Measurements from ENCODE around the gene DCST1. TPM values are rescaled to one million over a fixed set of nuclear protein-coding genes. Genes with fewer than 3 reads are reported as not detected.

The DCST1 gene
- total RNA-seq, 4 donors from 2014 or later, result 0.21 to 3.5 (median 0.90) TPM; not detected in 1

DNA sequence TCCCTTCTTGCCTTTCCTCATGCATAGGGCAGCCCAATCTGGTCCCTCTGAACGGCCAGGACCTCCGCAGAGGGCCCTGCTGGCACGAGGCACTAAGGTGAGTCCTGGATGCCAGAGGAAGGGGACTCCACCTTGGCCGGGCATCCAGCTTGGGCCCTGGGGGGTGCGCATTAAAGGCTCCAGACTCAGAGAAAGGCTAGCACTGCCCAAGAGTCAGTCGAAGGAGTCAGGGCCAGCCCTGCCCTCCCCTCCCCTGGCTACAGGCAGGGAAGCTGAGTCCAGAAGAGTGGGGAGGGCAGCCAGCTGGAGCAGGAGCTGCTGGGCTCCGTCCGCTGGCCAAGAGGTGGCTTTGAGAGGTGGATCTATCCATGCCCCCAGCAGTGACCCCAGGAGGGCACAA, 27.1 kb downstream of the DCST1 start:
- DNase-seq (ENCODE audit: low spot score in 2 of 2), result no peak
- no peaks in the 10 kb centered on the region for H3K27me3 ChIP-seq
- TF ChIP-seq POLR2A (IDR thresholded peaks at IDR 0.05), result no peak
- TF ChIP-seq, protein P1, sequence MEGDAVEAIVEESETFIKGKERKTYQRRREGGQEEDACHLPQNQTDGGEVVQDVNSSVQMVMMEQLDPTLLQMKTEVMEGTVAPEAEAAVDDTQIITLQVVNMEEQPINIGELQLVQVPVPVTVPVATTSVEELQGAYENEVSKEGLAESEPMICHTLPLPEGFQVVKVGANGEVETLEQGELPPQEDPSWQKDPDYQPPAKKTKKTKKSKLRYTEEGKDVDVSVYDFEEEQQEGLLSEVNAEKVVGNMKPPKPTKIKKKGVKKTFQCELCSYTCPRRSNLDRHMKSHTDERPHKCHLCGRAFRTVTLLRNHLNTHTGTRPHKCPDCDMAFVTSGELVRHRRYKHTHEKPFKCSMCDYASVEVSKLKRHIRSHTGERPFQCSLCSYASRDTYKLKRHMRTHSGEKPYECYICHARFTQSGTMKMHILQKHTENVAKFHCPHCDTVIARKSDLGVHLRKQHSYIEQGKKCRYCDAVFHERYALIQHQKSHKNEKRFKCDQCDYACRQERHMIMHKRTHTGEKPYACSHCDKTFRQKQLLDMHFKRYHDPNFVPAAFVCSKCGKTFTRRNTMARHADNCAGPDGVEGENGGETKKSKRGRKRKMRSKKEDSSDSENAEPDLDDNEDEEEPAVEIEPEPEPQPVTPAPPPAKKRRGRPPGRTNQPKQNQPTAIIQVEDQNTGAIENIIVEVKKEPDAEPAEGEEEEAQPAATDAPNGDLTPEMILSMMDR (IDR thresholded peaks at IDR 0.05), result no peak
- TF ChIP-seq EP300 (IDR thresholded peaks at IDR 0.05), result no peak
- peaks cover 3 to 57% (median 3%) of the 10 kb centered on the region in 3 donors for H3K36me3 ChIP-seq
- no peaks in the 10 kb centered on the region for H3K9me3 ChIP-seq
- H3K4me3 ChIP-seq, result no peak overlapping the region
- peaks cover 0 to 38% (median 23%) of the 10 kb centered on the region in 4 donors for H3K4me1 ChIP-seq
- H3K27ac ChIP-seq, result no peak overlapping the region
- 69 to 72% methylated on average over 8 of the region's 8 CpGs for WGBS, 2 donors

DNA sequence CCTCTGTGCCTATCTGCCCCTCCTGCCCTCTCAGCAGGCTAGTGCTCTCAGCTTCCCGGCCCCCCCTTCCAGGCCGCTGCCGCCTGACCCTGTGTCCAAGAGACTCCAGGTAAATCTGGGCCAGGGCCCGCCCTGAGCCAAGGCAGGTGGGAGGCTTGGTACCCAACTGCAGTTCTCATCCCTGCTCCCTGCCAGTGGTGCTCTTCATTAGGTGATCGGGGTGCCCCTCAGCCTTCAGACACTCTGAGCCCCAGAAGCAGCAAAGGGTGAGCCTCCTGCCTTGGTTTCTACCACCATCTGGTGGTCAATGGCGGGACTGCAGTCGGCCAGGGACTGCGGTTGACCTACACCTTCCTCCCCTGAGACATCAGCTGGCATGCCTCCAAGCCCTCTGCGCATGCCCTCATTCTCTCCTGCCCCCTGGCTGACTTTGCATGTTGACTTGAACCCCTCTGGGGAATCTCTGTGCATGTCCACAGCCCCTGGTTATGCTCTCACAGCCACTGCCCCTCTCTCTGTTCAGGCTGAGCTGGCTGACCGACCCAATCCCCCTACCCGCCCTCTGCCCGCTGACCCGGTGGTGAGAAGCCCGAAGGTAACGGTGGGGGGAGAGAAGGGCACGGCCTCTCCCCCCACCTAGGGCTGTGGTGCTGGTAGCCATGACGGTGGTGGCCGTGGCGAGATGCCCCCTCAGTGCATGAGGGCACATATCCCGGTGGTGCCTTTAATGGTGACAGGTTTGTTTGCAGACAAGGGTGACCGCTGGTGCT, 27.9 kb downstream of the DCST1 start:
- Histone ChIP-seq H3K4me3 (no peak overlapping the region), H3K27ac (no peak overlapping the region), H3K36me3 (peaks cover 0 to 49% (median 0%) of the 10 kb centered on the region in 3 donors), H3K27me3 (no peaks in the 10 kb centered on the region), H3K4me1 (peaks cover 0 to 38% (median 23%) of the 10 kb centered on the region in 4 donors), H3K9me3 (no peaks in the 10 kb centered on the region)
- DNase-seq (ENCODE audit: low spot score in 2 of 2), result peak; percentile 88 to 96
- TF ChIP-seq, protein P1 (IDR thresholded peaks at IDR 0.05), result peak; percentile 98 to 100 (median 99)
- TF ChIP-seq EP300 (IDR thresholded peaks at IDR 0.05), result peak in 1 of 2 donors; percentile 47
- TF ChIP-seq POLR2A (IDR thresholded peaks at IDR 0.05), result no peak
- 29 to 39% methylated on average over 16 to 21 of the region's 21 CpGs for WGBS, 2 donors

DNA sequence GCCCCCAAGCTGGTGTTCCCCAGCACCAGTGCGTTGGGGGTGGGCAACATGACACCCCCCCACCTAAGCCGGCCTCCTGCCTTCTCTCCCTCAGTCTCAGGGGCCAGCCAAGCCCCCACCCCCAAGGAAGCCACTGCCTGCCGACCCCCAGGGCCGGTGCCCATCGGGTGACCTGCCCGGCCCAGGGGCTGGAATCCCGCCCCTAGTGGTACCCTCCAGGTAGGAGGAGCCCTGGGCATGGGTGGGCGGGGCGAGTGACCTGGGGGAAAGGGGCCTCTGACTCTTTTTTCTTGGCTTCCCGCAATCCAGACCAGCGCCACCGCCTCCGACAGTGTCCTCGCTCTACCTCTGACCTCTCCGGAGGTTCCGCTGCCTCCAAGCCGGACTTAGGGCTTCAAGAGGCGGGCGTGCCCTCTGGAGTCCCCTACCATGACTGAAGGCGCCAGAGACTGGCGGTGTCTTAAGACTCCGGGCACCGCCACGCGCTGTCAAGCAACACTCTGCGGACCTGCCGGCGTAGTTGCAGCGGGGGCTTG, 28.6 kb downstream of the DCST1 start:
- 35 to 48% methylated on average over 25 to 26 of the region's 29 CpGs for WGBS, 2 donors
- Histone ChIP-seq H3K9me3 (no peaks in the 10 kb centered on the region), H3K36me3 (peaks cover 0 to 44% (median 0%) of the 10 kb centered on the region in 3 donors), H3K4me1 (peaks cover 0 to 38% (median 23%) of the 10 kb centered on the region in 4 donors), H3K27ac (no peak overlapping the region), H3K27me3 (no peaks in the 10 kb centered on the region), H3K4me3 (peak overlapping the region in 1 of 4 donors; percentile 71)
- DNase-seq (ENCODE audit: low spot score in 2 of 2), result no peak
- TF ChIP-seq, protein P1 (IDR thresholded peaks at IDR 0.05), result no peak
- TF ChIP-seq EP300 (IDR thresholded peaks at IDR 0.05) (no peak), POLR2A (IDR thresholded peaks at IDR 0.05) (no peak)

- H3K27ac ChIP-seq, result peak overlapping the region in 2 of 4 donors; percentile 80 to 85
- no peaks in the 10 kb centered on the region for H3K9me3 ChIP-seq
- H3K4me1 ChIP-seq, result peaks cover 0 to 38% (median 23%) of the 10 kb centered on the region in 4 donors
- peaks cover 0 to 41% (median 0%) of the 10 kb centered on the region in 3 donors for H3K36me3 ChIP-seq
- peak overlapping the region; percentile 47 to 84 (median 75) for H3K4me3 ChIP-seq
- H3K27me3 ChIP-seq, result no peaks in the 10 kb centered on the region
- peak in 1 of 2 donors; percentile 60 for DNase-seq (ENCODE audit: low spot score in 2 of 2)
- no peak for TF ChIP-seq EP300 (IDR thresholded peaks at IDR 0.05)
- TF ChIP-seq, protein P1 (IDR thresholded peaks at IDR 0.05), result peak; percentile 63 to 77 (median 70)
- WGBS, 2 donors, result 6% methylated on average over 26 to 32 of the region's 46 CpGs
Measured at GRCh38 chr1:155062702-155063411, 29.2 kb downstream of the DCST1 start.

Data from tibial nerve (tissue), 4 donors.